Gastrocnemius medialis (tissue), 4 donors: ENCODE measurements around the gene SMAD4. TPM values are rescaled to one million over a fixed set of nuclear protein-coding genes. Genes with fewer than 3 reads are reported as not detected.

Experiments used
- ATAC-seq, 2 donors: fragments of 150-250 bp; one replicate each; pipeline ENCODE4 v1.9.1; 2016
- DNase-seq, 2 donors: peaks; one replicate each; pipeline ENCODE4 v3.0.0-alpha.2; 2019
- H3K27ac ChIP-seq, 4 donors: fragments of 200-600 bp; sonication (generic); 1 replicate in 1 of 4; 2 replicates in 3 of 4; pipeline ENCODE4 v1.5.1; 2016 to 2018; ENCODE audit warnings: mild to moderate bottlenecking in 2 of 4, moderate library complexity in 1 of 4
- H3K27me3 ChIP-seq, 3 donors: fragments of 200-600 bp; sonication (generic) in 2 of 3; 1 replicate in 1 of 3; 2 replicates in 2 of 3; pipeline versions ENCODE4 v1.5.1 to v1.6.0; 2016 to 2019; ENCODE audit warnings: mild to moderate bottlenecking in 1 of 3, moderate library complexity in 1 of 3
- H3K36me3 ChIP-seq, 2 donors: fragments of 200-600 bp; sonication (generic) in 1 of 2; one replicate each; pipeline ENCODE4 v1.5.1; 2017 to 2018
- H3K4me1 ChIP-seq, 2 donors: fragments of 200-600 bp; sonication (generic) in 1 of 2; one replicate each; pipeline ENCODE4 v1.5.1; 2016 to 2017; ENCODE audit warnings: mild to moderate bottlenecking in 2 of 2
- H3K4me3 ChIP-seq, 4 donors: fragments of 200-600 bp; sonication (generic) in 3 of 4; 1 replicate in 1 of 4; 2 replicates in 3 of 4; pipeline ENCODE4 v1.5.1; 2016 to 2019; ENCODE audit warnings: mild to moderate bottlenecking in 2 of 4
- H3K9me3 ChIP-seq, 3 donors: fragments of 200-600 bp; sonication (generic) in 2 of 3; 1 replicate in 1 of 3; 2 replicates in 2 of 3; pipeline ENCODE4 v1.5.1; 2016 to 2019
- CTCF ChIP-seq, 5 experiments: fragments of 450-650 bp in 3 of 5; fragments of 200-600 bp in 2 of 5; sonication (generic) in 2 of 5; IDR thresholded peaks in 4 of 5; conservative IDR thresholded peaks in 1 of 5; 1 replicate in 4 of 5; 2 replicates in 1 of 5; pipeline ENCODE4 v1.5.1; 2016 to 2019; ENCODE audit warnings: antibody characterized with exemption in 5 of 5, mild to moderate bottlenecking in 3 of 5, moderate library complexity in 3 of 5
- POLR2A ChIP-seq, 2 donors: fragments of 450-650 bp; IDR thresholded peaks; one replicate each; pipeline ENCODE4 v1.6.1; 2017; ENCODE audit warnings: antibody characterized with exemption in 2 of 2, mild to moderate bottlenecking in 2 of 2, moderate library complexity in 2 of 2
- in situ Hi-C, 4 donors: fragments of 200-750 bp; cut with MboI; loops; one replicate each; pipeline versions ENCODE4 v1.15.0 to v1.8.0; 2017; ENCODE audit warnings: low sequenced_read_pairs in 4 of 4
- intact Hi-C: fragments of 100-400 bp; cut with DNase I; formaldehyde crosslinking; loops from one replicate; pipeline ENCODE4 v1.15.1; 2023; ENCODE audit warnings: low total_unique reads
- total RNA-seq, 4 donors: library from RNA; depleted of rRNA; stranded (reverse); fragments of >200 nt; gene quantifications; one replicate each; pipeline versions ENCODE4 v1.1.0 to v1.2.3, GENCODE V29; 2016

Gene SMAD4
- total RNA-seq, 4 donors from 2014 or later: 148 to 210 (median 168) TPM

- peaks cover 0 to 40% of the 10 kb centered on the region in 2 donors for H3K36me3 ChIP-seq
Observed at GRCh38 chr18:51074605-51075004, 44.6 kb downstream of the SMAD4 start.

GRCh38 chr18:51076503-51076902 lies 46.5 kb downstream of the SMAD4 start:
- ATAC-seq (no peak), DNase-seq (no peak)

More at GRCh38 chr18:51074605-51075004, 44.6 kb downstream of the SMAD4 start:
- no peaks in the 10 kb centered on the region for H3K9me3 ChIP-seq
- intact Hi-C loops: loop anchor here (5.0 kb wide), 1 partner anchor 123 kb away; the partner anchor contains the start of gene MEX3C
- in situ Hi-C loops: no loop called here
- no peak overlapping the region for H3K4me3 ChIP-seq
- H3K27ac ChIP-seq: no peak overlapping the region
- DNase-seq (no peak), ATAC-seq (no peak)
- TF ChIP-seq CTCF (IDR thresholded peaks at IDR 0.05 in 4 of 5, conservative IDR thresholded peaks at IDR 0.05 in 1 of 5): no peak
- TF ChIP-seq POLR2A (IDR thresholded peaks at IDR 0.05): no peak
- peaks cover 21 to 39% of the 10 kb centered on the region in 2 donors for H3K4me1 ChIP-seq
- no peaks in the 10 kb centered on the region for H3K27me3 ChIP-seq

GRCh38 chr18:51077217-51077616 lies 47.2 kb downstream of the SMAD4 start:
- no peak for DNase-seq
- peak in 1 of 2 donors; percentile 36 for ATAC-seq
- TF ChIP-seq CTCF (IDR thresholded peaks at IDR 0.05 in 4 of 5, conservative IDR thresholded peaks at IDR 0.05 in 1 of 5) (no peak), POLR2A (IDR thresholded peaks at IDR 0.05) (no peak)
- in situ Hi-C loops: no loop called here
- Histone ChIP-seq H3K4me3 (no peak overlapping the region), H3K27ac (no peak overlapping the region), H3K27me3 (no peaks in the 10 kb centered on the region), H3K36me3 (peaks cover 0 to 39% of the 10 kb centered on the region in 2 donors), H3K4me1 (peaks cover 5 to 25% of the 10 kb centered on the region in 2 donors), H3K9me3 (no peaks in the 10 kb centered on the region)
- intact Hi-C loops: no loop called here

More at GRCh38 chr18:51076503-51076902, 46.5 kb downstream of the SMAD4 start:
- Histone ChIP-seq H3K27me3 (no peaks in the 10 kb centered on the region), H3K9me3 (no peaks in the 10 kb centered on the region), H3K4me1 (peaks cover 5 to 25% of the 10 kb centered on the region in 2 donors), H3K4me3 (no peak overlapping the region), H3K36me3 (peaks cover 0 to 45% of the 10 kb centered on the region in 2 donors), H3K27ac (no peak overlapping the region)
- TF ChIP-seq POLR2A (IDR thresholded peaks at IDR 0.05): no peak
- TF ChIP-seq CTCF (IDR thresholded peaks at IDR 0.05 in 4 of 5, conservative IDR thresholded peaks at IDR 0.05 in 1 of 5): no peak
- intact Hi-C loops (no loop called here), in situ Hi-C loops (no loop called here)

- TF ChIP-seq CTCF (IDR thresholded peaks at IDR 0.05 in 4 of 5, conservative IDR thresholded peaks at IDR 0.05 in 1 of 5): no peak
- TF ChIP-seq POLR2A (IDR thresholded peaks at IDR 0.05): no peak
- H3K4me3 ChIP-seq: no peak overlapping the region
- in situ Hi-C loops: no loop called here
- H3K36me3 ChIP-seq: peaks cover 0 to 39% of the 10 kb centered on the region in 2 donors
- H3K27me3 ChIP-seq: no peaks in the 10 kb centered on the region
- no peaks in the 10 kb centered on the region for H3K9me3 ChIP-seq
- ATAC-seq (no peak), DNase-seq (no peak)
- intact Hi-C loops: no loop called here
- peaks cover 5 to 25% of the 10 kb centered on the region in 2 donors for H3K4me1 ChIP-seq
- peak overlapping the region in 1 of 4 donors; percentile 29 for H3K27ac ChIP-seq
Observed at GRCh38 chr18:51078026-51078425, 48.0 kb downstream of the SMAD4 start.
